SK-N-SH (cell line): ENCODE data around the gene RNF217. TPM values are rescaled to one million over a fixed set of nuclear protein-coding genes. Genes with fewer than 3 reads are reported as not detected.

Experiments
- CTCF ChIA-PET: fragments of 300-600, 350-600 bp; formaldehyde crosslinking; extraction: SDS; loops from one replicate; lab custom pipeline; 2021; lab: Yijun Ruan, JAX
- POLR2A ChIA-PET: fragments of 350-600 bp; sonication (Branson Sonifier 250); formaldehyde crosslinking; extraction: SDS; loops from one replicate; lab custom pipeline; 2020; ENCODE audit warnings: antibody characterized with exemption, inconsistent platforms; lab: Yijun Ruan, JAX
- DNase-seq: peaks from one replicate; pipeline ENCODE4 v3.0.0; 2012
- H2AFZ ChIP-seq: fragments of 200-600 bp; sonication (generic); 2 replicates; pipeline ENCODE4 v1.8.1; 2016; ENCODE audit warnings: antibody characterized with exemption, mild to moderate bottlenecking, low read depth
- H3F3A ChIP-seq: fragments of 200-600 bp; sonication (generic); replicated peaks from 2 replicates; pipeline ENCODE3; 2016; ENCODE audit warnings: antibody characterized with exemption, mild to moderate bottlenecking; ENCODE audit not compliant: insufficient read depth
- H3K27ac ChIP-seq, 2 experiments: fragments of 200-500 bp in 1 of 2; fragments of 200-600 bp in 1 of 2; sonication (Bioruptor generic) in 1 of 2; sonication (generic), shearing (Covaris generic) in 1 of 2; 2 replicates each; pipeline versions ENCODE4 v1.5.1 to v1.6.1; 2014 to 2016; ENCODE audit warnings: low read depth in 2 of 2, inconsistent platforms in 1 of 2, low read length in 1 of 2, mild to moderate bottlenecking in 1 of 2, mixed read lengths in 1 of 2
- H3K27me3 ChIP-seq: fragments of 200-600 bp; sonication (generic), shearing (Covaris generic); 2 replicates; pipeline ENCODE4 v1.6.1; 2016; ENCODE audit warnings: mixed run types; ENCODE audit not compliant: insufficient read depth
- H3K36me3 ChIP-seq, 2 experiments: fragments of 200-500 bp in 1 of 2; fragments of 200-600 bp in 1 of 2; sonication (Bioruptor generic) in 1 of 2; sonication (generic) in 1 of 2; replicated peaks in 1 of 2; 2 replicates each; pipeline versions ENCODE3 to v1.5.1; 2014 to 2016; ENCODE audit warnings: low read length in 1 of 2, mild to moderate bottlenecking in 1 of 2; ENCODE audit not compliant: insufficient read depth in 2 of 2, control insufficient read depth in 1 of 2
- H3K4me1 ChIP-seq, 2 experiments: fragments of 200-500 bp in 1 of 2; fragments of 200-600 bp in 1 of 2; sonication (Bioruptor generic) in 1 of 2; sonication (generic), shearing (Covaris generic) in 1 of 2; 2 replicates each; pipeline versions ENCODE4 v1.5.1 to v1.6.1; 2014 to 2016; ENCODE audit warnings: low read depth in 1 of 2, low read length in 1 of 2, mixed run types in 1 of 2; ENCODE audit not compliant: insufficient read depth in 2 of 2, control insufficient read depth in 1 of 2
- H3K4me2 ChIP-seq: fragments of 200-600 bp; sonication (generic), shearing (Covaris generic); 2 replicates; pipeline ENCODE4 v1.6.1; 2017; ENCODE audit warnings: mixed run types
- H3K4me3 ChIP-seq, 2 experiments: fragments of 200-500 bp in 1 of 2; fragments of 200-600 bp in 1 of 2; sonication (Bioruptor generic) in 1 of 2; sonication (generic), shearing (Covaris generic) in 1 of 2; 2 replicates each; pipeline versions ENCODE4 v1.5.1 to v1.8.1; 2014 to 2016; ENCODE audit warnings: low read depth in 2 of 2, inconsistent platforms in 1 of 2, low read length in 1 of 2, mild to moderate bottlenecking in 1 of 2, mixed read lengths in 1 of 2, moderate library complexity in 1 of 2
- H3K79me2 ChIP-seq: fragments of 200-600 bp; sonication (generic); 2 replicates; pipeline ENCODE4 v1.8.1; 2017; ENCODE audit warnings: mild to moderate bottlenecking; ENCODE audit not compliant: insufficient read depth
- H3K9ac ChIP-seq: fragments of 200-600 bp; sonication (generic); 2 replicates; pipeline ENCODE4 v1.6.1; 2017; ENCODE audit warnings: mixed run types
- H3K9me2 ChIP-seq: fragments of 200-600 bp; sonication (generic); 2 replicates; pipeline ENCODE4 v1.6.1; 2017; ENCODE audit warnings: mixed run types
- H3K9me3 ChIP-seq: fragments of 200-600 bp; sonication (generic); 2 replicates; pipeline ENCODE4 v1.6.1; 2017; ENCODE audit warnings: mixed run types, mild to moderate bottlenecking, moderate library complexity
- H4K20me1 ChIP-seq: fragments of 200-600 bp; sonication (generic); 2 replicates; pipeline ENCODE4 v1.6.1; 2017; ENCODE audit warnings: mild to moderate bottlenecking, mixed run types; ENCODE audit not compliant: insufficient read depth
- CHD2 ChIP-seq: fragments of 150-350 bp; IDR thresholded peaks from 2 replicates; pipeline ENCODE4 v1.6.1; 2018; ENCODE audit warnings: low read length; ENCODE audit not compliant: partially characterized antibody
- ELF1 ChIP-seq: IDR thresholded peaks from 2 replicates; pipeline ENCODE4 v1.4.0; 2012
- EZH2phosphoT487 ChIP-seq: fragments of 200-600 bp; sonication (generic); IDR thresholded peaks from 2 replicates; pipeline ENCODE4 v1.6.1; 2017; ENCODE audit warnings: low read depth, mixed run types, mild to moderate bottlenecking, antibody characterized with exemption, moderate library complexity, borderline replicate concordance
- FOSL2 ChIP-seq: IDR thresholded peaks from 2 replicates; pipeline ENCODE4 v1.4.0; 2012; ENCODE audit warnings: low read depth, mild to moderate bottlenecking, moderate library complexity, borderline replicate concordance
- FOXM1 ChIP-seq: IDR thresholded peaks from 2 replicates; pipeline ENCODE4 v1.4.0; 2012; ENCODE audit warnings: low read depth, mild to moderate bottlenecking
- GABPA ChIP-seq: IDR thresholded peaks from 2 replicates; pipeline ENCODE4 v1.4.0; 2012; ENCODE audit warnings: low read depth, mild to moderate bottlenecking
- GATA2 ChIP-seq: sonication (generic); formaldehyde crosslinking; IDR thresholded peaks from 2 replicates; pipeline ENCODE4 v1.5.0; 2020; ENCODE audit warnings: mild to moderate bottlenecking, missing genetic modification reagents
- MXI1 ChIP-seq: IDR thresholded peaks from 2 replicates; pipeline ENCODE4 v1.6.1; 2012; ENCODE audit warnings: mild to moderate bottlenecking, low read depth, low read length, improper control_type of control experiment
- RAD21 ChIP-seq: IDR thresholded peaks from 2 replicates; pipeline ENCODE4 v1.6.1; 2012; ENCODE audit warnings: mild to moderate bottlenecking, low read length
- RCOR1 ChIP-seq: fragments of 150-350 bp; IDR thresholded peaks from 2 replicates; pipeline ENCODE4 v1.6.1; 2017; ENCODE audit warnings: antibody characterized with exemption, low read length
- SIN3A ChIP-seq: IDR thresholded peaks from 2 replicates; pipeline ENCODE4 v1.6.1; 2012; ENCODE audit warnings: low read depth, mild to moderate bottlenecking, low read length, moderate library complexity, borderline replicate concordance
- TCF12 ChIP-seq: IDR thresholded peaks from 2 replicates; pipeline ENCODE4 v1.4.0; 2012
- TEAD4 ChIP-seq: IDR thresholded peaks from 2 replicates; pipeline ENCODE4 v1.4.0; 2012; ENCODE audit warnings: mild to moderate bottlenecking, borderline replicate concordance; ENCODE audit not compliant: insufficient read depth
- USF1 ChIP-seq: IDR thresholded peaks from 2 replicates; pipeline ENCODE4 v1.4.0; 2012; ENCODE audit warnings: low read depth, borderline replicate concordance
- USF2 ChIP-seq: fragments of 150-350 bp; IDR thresholded peaks from 2 replicates; pipeline ENCODE4 v1.6.1; 2017; ENCODE audit warnings: antibody characterized with exemption, low read length, low read depth, borderline replicate concordance
- whole genome bisulfite sequencing: methylation state at CpG from one replicate; pipeline ENCODE4 v1.1.6; 2017; ENCODE audit warnings: low lambda C conversion rate; 5-methylcytosine and 5-hydroxymethylcytosine counted together
- polyA plus RNA-seq, 3 experiments: library from polyadenylated mRNA; depleted of rRNA; stranded (reverse); fragments of >200 nt; gene quantifications; 2 replicates each; pipeline ENCODE4 v1.2.3, GENCODE V29; 2012

The RNF217 gene
- polyA plus RNA-seq, 1 of the 3 experiments (the other 2 are of a cell fraction), result 0.28 TPM

- H3K9me3 ChIP-seq, result no peaks in the 10 kb centered on the region
- no peak overlapping the region for H3K4me2 ChIP-seq
- no peak for DNase-seq
- POLR2A ChIA-PET, result no interaction called here
- no peaks in the 10 kb centered on the region for H3K4me1 ChIP-seq
- H3K36me3 ChIP-seq, result no peaks in the 10 kb centered on the region
- no peaks in the 10 kb centered on the region for H3K9me2 ChIP-seq
- 17% methylated on average over 2 of the region's 2 CpGs for WGBS
- H3K9ac ChIP-seq, result no peak overlapping the region
- no peak overlapping the region for H2AFZ ChIP-seq
- H3K4me3 ChIP-seq, result no peak overlapping the region
- no peaks in the 10 kb centered on the region for H4K20me1 ChIP-seq
- H3K27me3 ChIP-seq, result no peaks in the 10 kb centered on the region
- no peak for TF ChIP-seq RAD21
- no peak for TF ChIP-seq GABPA
- TF ChIP-seq USF1, result no peak
- TF ChIP-seq TCF12, result no peak
- TF ChIP-seq EZH2phosphoT487, result no peak
- no peak for TF ChIP-seq TEAD4
- H3F3A ChIP-seq, result no peaks in the 10 kb centered on the region
- CTCF ChIA-PET, result no interaction called here
- no peak overlapping the region for H3K27ac ChIP-seq
- no peaks in the 10 kb centered on the region for H3K79me2 ChIP-seq
Observed at GRCh38 chr6:125038925-125039324, 76.7 kb downstream of the RNF217 start.

GRCh38 chr6:125041740-125042459 is 79.7 kb downstream of the RNF217 start:
- POLR2A ChIA-PET, result no interaction called here
- no peak for DNase-seq

More at GRCh38 chr6:125041740-125042459, 79.7 kb downstream of the RNF217 start:
- no peaks in the 10 kb centered on the region for H3K4me1 ChIP-seq
- no peak overlapping the region for H3K27ac ChIP-seq
- H3K9ac ChIP-seq, result no peak overlapping the region
- no peaks in the 10 kb centered on the region for H3K27me3 ChIP-seq
- H3K36me3 ChIP-seq, result no peaks in the 10 kb centered on the region
- no peaks in the 10 kb centered on the region for H3K9me2 ChIP-seq
- no peak overlapping the region for H2AFZ ChIP-seq
- H3F3A ChIP-seq, result no peaks in the 10 kb centered on the region
- no peaks in the 10 kb centered on the region for H4K20me1 ChIP-seq
- no peak overlapping the region for H3K4me2 ChIP-seq
- H3K9me3 ChIP-seq, result no peaks in the 10 kb centered on the region
- CTCF ChIA-PET, result no interaction called here
- no peak overlapping the region for H3K4me3 ChIP-seq
- no peak for TF ChIP-seq FOXM1
- TF ChIP-seq TEAD4, result no peak
- no peak for TF ChIP-seq GATA2 (CRISPR knock-in tag)
- TF ChIP-seq CHD2, result no peak
- no peak for TF ChIP-seq ELF1
- TF ChIP-seq SIN3A, result no peak
- TF ChIP-seq RAD21, result no peak
- TF ChIP-seq RCOR1, result no peak
- no peak for TF ChIP-seq USF2
- TF ChIP-seq FOSL2, result no peak
- no peak for TF ChIP-seq MXI1
- no peaks in the 10 kb centered on the region for H3K79me2 ChIP-seq
- 11% methylated on average over 3 of the region's 3 CpGs for WGBS
